Hypothalamus (tissue), 51 donors: Measurements from ENCODE around the gene SLC19A3.
"Not testable (repeated sequence)": the region's sequence is repeated elsewhere in the genome, so short reads cannot be mapped to it uniquely, and the experiment has no call there.

Experiments
- DNase-seq, 51 donors: peaks; one replicate each; lab custom pipeline; 2025; lab: John Stamatoyannopoulos, UW

Gene SLC19A3

GRCh38 chr2:227717687-227718567 is at the start of gene SLC19A3:
Gene SLC19A3, minus strand, starts transcription at chr2:227718028. Its CDS starts 15,710 bp downstream, at chr2:227702318.
- peak; percentile 2 to 90 (median 68) for DNase-seq

GRCh38 chr2:227766373-227766883 is 48.6 kb upstream of the SLC19A3 start:
- DNase-seq = peak; percentile 4 to 81 (median 56)

- no peak for DNase-seq
Measured at GRCh38 chr2:227765788-227766372, 48.1 kb upstream of the SLC19A3 start.

GRCh38 chr2:227761740-227762476 is 44.1 kb upstream of the SLC19A3 start:
- DNase-seq = no peak

GRCh38 chr2:227759411-227760118 is 41.7 kb upstream of the SLC19A3 start:
- DNase-seq = no peak

- not testable (repeated sequence) for DNase-seq
Measured at GRCh38 chr2:227756261-227756660, 38.4 kb upstream of the SLC19A3 start.

GRCh38 chr2:227748079-227748478 is 30.3 kb upstream of the SLC19A3 start:
- DNase-seq = no peak

- DNase-seq = no peak
Measured at GRCh38 chr2:227745594-227745993, 27.8 kb upstream of the SLC19A3 start, which contains the start of gene SCYGR8. Gene SCYGR8, plus strand, starts transcription at chr2:227745894. Its CDS starts 0 bp downstream, at chr2:227745894.

GRCh38 chr2:227740705-227741104 is 22.9 kb upstream of the SLC19A3 start:
- DNase-seq = not testable (repeated sequence)

- DNase-seq = no peak
Measured at GRCh38 chr2:227739351-227739750, 21.5 kb upstream of the SLC19A3 start.

GRCh38 chr2:227728035-227728434 is 10.2 kb upstream of the SLC19A3 start, which contains the start of gene SCYGR7:
Gene SCYGR7, plus strand, starts transcription at chr2:227728335. Its CDS starts 0 bp downstream, at chr2:227728335.
- no peak for DNase-seq

GRCh38 chr2:227724394-227725039 is 6.7 kb upstream of the SLC19A3 start, which contains the start of gene SCYGR6:
Gene SCYGR6, minus strand, starts transcription at chr2:227724757. Its CDS starts 0 bp downstream, at chr2:227724757.
- no peak for DNase-seq

GRCh38 chr2:227722821-227723220 is 5.0 kb upstream of the SLC19A3 start:
- not testable (repeated sequence) for DNase-seq

GRCh38 chr2:227720680-227721079 is 2.9 kb upstream of the SLC19A3 start:
- DNase-seq = no peak

GRCh38 chr2:227719641-227720040 is 1.8 kb upstream of the SLC19A3 start:
- DNase-seq = no peak

GRCh38 chr2:227716501-227716900 is 1.3 kb downstream of the SLC19A3 start:
- DNase-seq = no peak

- DNase-seq = no peak
Measured at GRCh38 chr2:227713291-227713690, 4.5 kb downstream of the SLC19A3 start.

GRCh38 chr2:227710986-227711385 is 6.8 kb downstream of the SLC19A3 start:
- DNase-seq = no peak

- DNase-seq = no peak
Measured at GRCh38 chr2:227707390-227707789, 10.4 kb downstream of the SLC19A3 start.
